WTC11 (cell line): ENCODE measurements around the gene MED10.

Source experiments
- CTCF ChIP-seq: fragments of 200-600 bp; IDR thresholded peaks from 2 replicates; pipeline ENCODE4 v1.8.0; 2022; ENCODE audit warnings: antibody characterized with exemption
- E2F1 ChIP-seq: sonication (generic); formaldehyde crosslinking; IDR thresholded peaks from 2 replicates; pipeline ENCODE4 v1.8.0; 2022; ENCODE audit warnings: mild to moderate bottlenecking, missing genetic modification reagents
- HMGXB4 ChIP-seq: sonication (generic); formaldehyde crosslinking; IDR thresholded peaks from 2 replicates; pipeline ENCODE4 v1.8.1; 2023; ENCODE audit warnings: mild to moderate bottlenecking, moderate library complexity, missing genetic modification reagents
- IRF2 ChIP-seq: sonication (generic); formaldehyde crosslinking; IDR thresholded peaks from 2 replicates; pipeline ENCODE4 v1.8.0; 2022; ENCODE audit warnings: low read depth, missing genetic modification reagents, borderline replicate concordance
- MLX ChIP-seq: sonication (generic); formaldehyde crosslinking; IDR thresholded peaks from 2 replicates; pipeline ENCODE4 v1.8.1; 2023; ENCODE audit warnings: mild to moderate bottlenecking, missing genetic modification reagents, moderate library complexity
- NFYB ChIP-seq: sonication (generic); formaldehyde crosslinking; conservative IDR thresholded peaks from 2 replicates; pipeline ENCODE4 v1.8.0; 2022; ENCODE audit warnings: low read depth, missing genetic modification reagents
- PREB ChIP-seq: sonication (generic); formaldehyde crosslinking; IDR thresholded peaks from 2 replicates; pipeline ENCODE4 v1.8.1; 2022; ENCODE audit warnings: mild to moderate bottlenecking, missing genetic modification reagents, moderate library complexity, borderline replicate concordance
- SP1 ChIP-seq: sonication (generic); formaldehyde crosslinking; conservative IDR thresholded peaks from 2 replicates; pipeline ENCODE4 v1.8.1; 2022; ENCODE audit warnings: missing genetic modification reagents
- TEAD4 ChIP-seq: sonication (generic); formaldehyde crosslinking; IDR thresholded peaks from 2 replicates; pipeline ENCODE4 v1.8.0; 2022; ENCODE audit warnings: mild to moderate bottlenecking, missing genetic modification reagents
- ZMAT4 ChIP-seq: fragments of 250-450 bp; sonication (Bioruptor Pico); IDR thresholded peaks from 2 replicates; pipeline ENCODE4 v1.9.0; 2021; ENCODE audit warnings: mild to moderate bottlenecking
- ZNF121 ChIP-seq: sonication (generic); formaldehyde crosslinking; IDR thresholded peaks from 2 replicates; pipeline ENCODE4 v1.8.0; 2023; ENCODE audit warnings: missing genetic modification reagents
- ZNF416 ChIP-seq: fragments of 250-450 bp; sonication (Bioruptor Pico); IDR thresholded peaks from 2 replicates; pipeline ENCODE4 v1.9.0; 2021; ENCODE audit warnings: mild to moderate bottlenecking, inconsistent platforms

- TF ChIP-seq CTCF (no peak), ZMAT4 (no peak), SP1 (CRISPR knock-in tag) (no peak), ZNF416 (no peak), NFYB (CRISPR knock-in tag) (no peak), E2F1 (CRISPR knock-in tag) (no peak), ZNF121 (no peak), HMGXB4 (CRISPR knock-in tag) (no peak), PREB (CRISPR knock-in tag) (no peak), TEAD4 (CRISPR knock-in tag) (no peak), MLX (CRISPR knock-in tag) (no peak), IRF2 (CRISPR knock-in tag) (no peak)
Observed at GRCh38 chr5:6401410-6401809, 23.1 kb upstream of the MED10 start.
